Spleen (tissue), 11 donors: Measurements from ENCODE around the gene SIVA1. TPM values are rescaled to one million over a fixed set of nuclear protein-coding genes. Genes with fewer than 3 reads are reported as not detected.

Experiments
- DNase-seq: peaks from one replicate; pipeline ENCODE4 v3.0.0-alpha.2; 2020
- H3K27ac ChIP-seq, 8 donors: fragments of 200-600 bp; sonication (generic) in 7 of 8; 1 replicate in 4 of 8; 2 replicates in 4 of 8; pipeline versions ENCODE4 v1.5.0 to v1.8.0; 2016 to 2021; ENCODE audit warnings: inconsistent platforms in 4 of 8, mild to moderate bottlenecking in 4 of 8, moderate library complexity in 1 of 8
- H3K27me3 ChIP-seq, 7 donors: fragments of 200-600 bp; sonication (generic) in 6 of 7; replicated peaks in 1 of 7; 1 replicate in 4 of 7; 2 replicates in 3 of 7; pipeline versions ENCODE4 v1.5.0 to v1.8.0; 2016 to 2021; ENCODE audit warnings: inconsistent platforms in 3 of 7, mild to moderate bottlenecking in 1 of 7
- H3K36me3 ChIP-seq, 6 donors: fragments of 200-600 bp; sonication (generic) in 5 of 6; 1 replicate in 4 of 6; 2 replicates in 2 of 6; pipeline versions ENCODE4 v1.5.0 to v1.8.0; 2016 to 2021; ENCODE audit warnings: inconsistent platforms in 2 of 6
- H3K4me1 ChIP-seq, 6 donors: fragments of 200-600 bp; sonication (generic) in 5 of 6; 1 replicate in 3 of 6; 2 replicates in 3 of 6; pipeline versions ENCODE4 v1.5.0 to v1.8.0; 2016 to 2021; ENCODE audit warnings: inconsistent platforms in 3 of 6
- H3K4me3 ChIP-seq, 8 donors: fragments of 200-600 bp; sonication (generic) in 7 of 8; 1 replicate in 4 of 8; 2 replicates in 4 of 8; pipeline versions ENCODE4 v1.5.0 to v1.8.0; 2016 to 2021; ENCODE audit warnings: inconsistent platforms in 4 of 8, mild to moderate bottlenecking in 4 of 8, moderate library complexity in 2 of 8
- H3K9me3 ChIP-seq, 8 donors: fragments of 200-600 bp; sonication (generic) in 7 of 8; 1 replicate in 4 of 8; 2 replicates in 4 of 8; pipeline versions ENCODE4 v1.5.0 to v1.8.0; 2016 to 2021; ENCODE audit warnings: inconsistent platforms in 4 of 8
- CTCF ChIP-seq, 11 experiments: fragments of 200-600 bp in 7 of 11; fragments of 450-650 bp in 4 of 11; sonication (generic) in 4 of 11; IDR thresholded peaks in 8 of 11; conservative IDR thresholded peaks in 3 of 11; 1 replicate in 7 of 11; 2 replicates in 4 of 11; pipeline versions ENCODE4 v1.4.0 to v1.8.0; 2016 to 2021; ENCODE audit warnings: antibody characterized with exemption in 11 of 11, inconsistent platforms in 4 of 11, mild to moderate bottlenecking in 1 of 11
- POLR2A ChIP-seq, 3 donors: fragments of 450-650 bp; IDR thresholded peaks; one replicate each; pipeline ENCODE4 v1.5.1; 2017; ENCODE audit warnings: antibody characterized with exemption in 3 of 3, mild to moderate bottlenecking in 1 of 3
- POLR2AphosphoS5 ChIP-seq, 3 donors: sonication (generic); formaldehyde crosslinking; IDR thresholded peaks; one replicate each; pipeline ENCODE4 v1.5.1; 2017; ENCODE audit warnings: antibody characterized with exemption in 3 of 3
- WGBS, 5 donors: extraction: QIAGEN DNeasy Blood & Tissue Kit in 3 of 5; methylation state at CpG; one replicate each; pipeline versions ENCODE4 v1.1.5 to v1.1.7; 2013 to 2018; 5-methylcytosine and 5-hydroxymethylcytosine counted together
- intact Hi-C: fragments of 100-400 bp; cut with DNase I; formaldehyde crosslinking; loops from one replicate; pipeline ENCODE4 v1.15.0; 2023; ENCODE audit warnings: low total_unique reads
- polyA plus RNA-seq, 3 donors: library from polyadenylated mRNA; stranded (reverse); fragments of 200-250 nt; gene quantifications; one replicate each; pipeline ENCODE4 v1.2.1, GENCODE V29; 2013
- total RNA-seq, 7 donors: library from RNA; depleted of rRNA in 3 of 7; stranded (reverse); fragments of >200 nt in 3 of 7; fragmentation: NEBNext Ultra II Directional in 4 of 7; extraction: Animal tissue kit (Norgen Biotek cat#: 25700) in 4 of 7; gene quantifications; one replicate each; pipeline versions ENCODE4 v1.1.0 to v1.2.1, GENCODE V29; 2016 to 2021
- donor health status: healthy with polysubstance abuse.
- donor health status: DM: no; HTN: no; CAD: no; lungs with moderate emphysema.
- donor health status: DM: no; HTN: no; CAD: no.
- donor health status: Bipolar disorder and iron deficiency.
- donor health status: healthy.
- donor health status: DM: no; HTN: no; CAD: no.
- donor health status: DM: yes; HTN: yes; CAD: no.

SIVA1 gene
- total and polyA plus RNA-seq, 10 donors: 56.7 to 226 (median 141) TPM

- H3K36me3 ChIP-seq: no peaks in the 10 kb centered on the region
- no peak overlapping the region for H3K4me3 ChIP-seq
- intact Hi-C loops: no loop called here
- H3K27me3 ChIP-seq: no peaks in the 10 kb centered on the region
- TF ChIP-seq POLR2A (IDR thresholded peaks at IDR 0.05): no peak
- peak; percentile 92 to 95 (median 93) for TF ChIP-seq POLR2AphosphoS5 (IDR thresholded peaks at IDR 0.05)
- TF ChIP-seq CTCF (IDR thresholded peaks at IDR 0.05 in 8 of 11, conservative IDR thresholded peaks at IDR 0.05 in 3 of 11): no peak
- H3K4me1 ChIP-seq: peaks cover 16 to 82% (median 57%) of the 10 kb centered on the region in 6 donors
- 29 to 47% (median 45%) methylated on average over 19 to 26 of the region's 26 CpGs for WGBS, 5 donors
- peak overlapping the region; percentile 74 to 90 (median 82) for H3K27ac ChIP-seq
- DNase-seq: peak; percentile 92
- H3K9me3 ChIP-seq: no peaks in the 10 kb centered on the region
These were observed 16.9 kb upstream of the SIVA1 start for GRCh38 chr14:104735830-104736642.

GRCh38 chr14:104738375-104739019, 14.4 kb upstream of the SIVA1 start:
- Histone ChIP-seq H3K27me3 (no peaks in the 10 kb centered on the region), H3K9me3 (no peaks in the 10 kb centered on the region), H3K4me3 (no peak overlapping the region), H3K36me3 (no peaks in the 10 kb centered on the region), H3K4me1 (peaks cover 16 to 77% (median 52%) of the 10 kb centered on the region in 6 donors), H3K27ac (no peak overlapping the region)
- TF ChIP-seq POLR2AphosphoS5 (IDR thresholded peaks at IDR 0.05) (no peak), POLR2A (IDR thresholded peaks at IDR 0.05) (no peak), CTCF (IDR thresholded peaks at IDR 0.05 in 8 of 11, conservative IDR thresholded peaks at IDR 0.05 in 3 of 11) (no peak)
- no peak for DNase-seq
- 89 to 96% (median 93%) methylated on average over 18 of the region's 18 CpGs for WGBS, 5 donors
- intact Hi-C loops: no loop called here

- Histone ChIP-seq H3K9me3 (no peaks in the 10 kb centered on the region), H3K4me1 (peaks cover 16 to 74% (median 49%) of the 10 kb centered on the region in 6 donors), H3K36me3 (no peaks in the 10 kb centered on the region), H3K4me3 (no peak overlapping the region), H3K27ac (no peak overlapping the region), H3K27me3 (no peaks in the 10 kb centered on the region)
- no peak for DNase-seq
- 88 to 95% (median 94%) methylated on average over 13 to 17 of the region's 17 CpGs for WGBS, 5 donors
- intact Hi-C loops: no loop called here
- TF ChIP-seq POLR2A (IDR thresholded peaks at IDR 0.05) (no peak), POLR2AphosphoS5 (IDR thresholded peaks at IDR 0.05) (no peak), CTCF (IDR thresholded peaks at IDR 0.05 in 8 of 11, conservative IDR thresholded peaks at IDR 0.05 in 3 of 11) (no peak)
These were observed 13.9 kb upstream of the SIVA1 start for GRCh38 chr14:104739026-104739425.
